NCI-H2107 (cell line): ENCODE data around the gene CLTCL1.

ENCODE experiments used
- DNase-seq: peaks from one replicate; lab custom pipeline; 2025; lab: John Stamatoyannopoulos, UW

The CLTCL1 gene

GRCh38 chr22:19195796-19196731 is 95.5 kb downstream of the CLTCL1 start:
- no peak for DNase-seq

- no peak for DNase-seq
These were observed 96.6 kb downstream of the CLTCL1 start for GRCh38 chr22:19194766-19195536.

- no peak for DNase-seq
These were observed 97.6 kb downstream of the CLTCL1 start for GRCh38 chr22:19193879-19194278.

- no peak for DNase-seq
These were observed 103.6 kb downstream of the CLTCL1 start for GRCh38 chr22:19187716-19188563.

DNA sequence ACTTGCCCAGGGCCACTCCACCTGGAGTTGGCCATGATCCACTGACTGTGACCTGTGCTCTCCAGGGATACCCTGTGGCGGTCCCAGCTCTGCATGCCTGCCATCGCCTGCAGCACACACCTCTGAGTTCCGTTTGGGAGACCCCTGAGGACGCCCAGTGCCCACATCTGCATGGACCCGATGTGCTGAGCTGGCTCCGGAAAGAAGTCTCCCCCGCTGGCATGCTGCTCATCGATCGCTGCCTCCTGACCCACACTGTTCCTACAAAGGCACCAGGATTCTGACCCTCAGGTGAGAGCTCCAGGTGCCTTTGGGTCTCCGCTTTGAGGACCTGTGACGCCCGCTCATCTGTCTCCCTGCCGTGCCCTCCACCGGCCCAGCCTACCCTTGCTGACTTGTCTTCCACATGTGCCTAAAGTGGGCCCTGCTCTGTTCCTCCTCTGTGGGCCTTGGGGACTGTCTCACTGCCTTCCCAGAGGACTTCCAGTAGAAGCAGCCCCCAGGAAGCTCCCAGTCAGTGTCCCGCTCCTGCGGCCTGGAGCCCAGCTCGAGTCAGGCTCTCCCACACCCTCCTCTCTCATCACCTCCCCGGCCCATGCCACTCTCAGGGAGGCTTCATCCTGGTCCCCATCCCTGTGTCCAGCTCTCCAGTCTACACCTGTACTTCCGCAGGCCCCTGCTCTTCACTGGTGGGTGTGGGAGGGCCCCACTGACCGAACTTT is 107.1 kb downstream of the CLTCL1 start:
- no peak for DNase-seq

DNA sequence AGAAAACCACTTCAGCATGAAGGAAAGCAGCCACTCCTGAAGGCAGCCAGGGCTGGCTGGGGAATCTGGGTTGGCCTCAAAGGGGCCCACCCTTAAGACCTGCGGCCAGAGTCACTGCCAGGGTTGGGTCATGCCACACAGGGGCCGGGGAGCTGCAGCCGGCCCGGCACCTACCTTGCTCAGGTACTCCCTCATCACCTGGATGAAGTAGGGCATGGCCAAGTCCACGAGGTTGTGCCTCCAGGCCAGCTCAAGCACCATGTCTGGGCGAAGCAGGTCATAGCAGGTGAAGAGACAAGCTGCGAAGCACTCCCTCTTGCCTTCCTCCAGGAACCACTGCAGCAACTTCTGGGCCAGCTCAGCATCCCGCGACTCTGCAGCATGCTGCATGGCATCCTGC is 108.3 kb downstream of the CLTCL1 start:
- DNase-seq, result no peak

DNA sequence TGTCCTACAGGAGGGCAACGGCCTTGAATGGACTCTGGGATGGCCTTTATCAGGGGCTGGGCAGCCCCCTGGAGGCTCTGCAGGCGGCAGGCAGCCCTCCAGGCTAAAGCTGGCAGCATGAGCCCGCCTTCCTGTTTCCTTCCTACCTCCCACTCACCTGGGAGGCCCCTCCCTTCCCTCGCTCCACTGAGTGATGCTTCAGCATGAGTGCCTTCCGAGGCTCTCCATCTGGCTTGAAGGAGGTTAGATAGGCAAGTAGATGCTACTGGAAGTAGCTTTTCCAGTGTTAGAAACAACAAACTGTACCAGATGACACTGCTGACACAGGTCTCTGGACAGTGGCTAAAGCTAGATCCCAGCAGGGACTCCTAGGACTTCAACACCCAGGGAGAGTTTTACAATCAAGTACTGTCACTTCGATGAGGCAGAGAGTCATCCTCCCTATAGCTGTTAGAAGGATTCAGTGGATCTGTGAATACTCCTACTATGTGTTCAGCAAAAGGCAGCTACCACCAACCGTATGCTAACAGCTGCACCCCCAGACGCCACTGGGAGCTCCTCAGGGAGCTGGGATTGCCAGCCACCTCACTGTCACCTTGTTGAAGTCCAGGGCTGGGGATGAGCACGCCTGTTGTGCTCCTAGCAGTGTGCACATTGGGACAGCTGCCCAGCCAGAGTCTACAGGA is 108.9 kb downstream of the CLTCL1 start:
- no peak for DNase-seq

DNA sequence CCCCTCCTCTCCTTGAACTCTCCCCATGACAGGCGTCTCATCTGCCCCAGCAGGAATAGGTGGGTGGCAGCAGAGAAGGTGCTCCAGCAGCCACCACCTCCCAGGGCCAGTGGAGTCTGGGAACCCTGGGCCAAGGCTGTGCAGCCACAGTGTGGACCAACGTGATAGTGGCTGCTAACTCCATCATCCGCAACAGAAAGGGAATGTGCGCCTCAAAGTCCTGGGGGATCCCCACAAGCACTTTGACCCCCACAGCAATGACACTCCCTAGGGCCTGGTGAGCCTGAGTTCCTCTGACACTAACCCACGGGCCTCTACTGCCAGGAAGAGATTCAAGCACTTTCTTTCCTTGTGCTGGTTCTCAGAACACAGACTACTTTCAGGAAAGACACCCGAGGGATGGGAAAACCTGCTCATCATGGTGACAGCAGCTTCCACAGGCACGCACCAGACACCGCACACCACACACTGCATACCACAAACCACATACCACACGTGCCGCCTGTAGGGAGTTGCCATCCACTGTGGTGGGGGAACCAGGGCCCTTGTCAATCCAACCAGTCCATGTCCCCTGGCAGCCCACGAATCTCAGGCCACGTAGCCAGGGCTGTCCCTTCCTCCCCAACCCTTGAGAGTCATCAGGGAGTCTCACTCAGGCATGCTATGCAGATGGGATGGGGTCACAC is 109.6 kb downstream of the CLTCL1 start:
- DNase-seq, result no peak

GRCh38 chr22:19180740-19181410 is 110.6 kb downstream of the CLTCL1 start:
- no peak for DNase-seq

DNA sequence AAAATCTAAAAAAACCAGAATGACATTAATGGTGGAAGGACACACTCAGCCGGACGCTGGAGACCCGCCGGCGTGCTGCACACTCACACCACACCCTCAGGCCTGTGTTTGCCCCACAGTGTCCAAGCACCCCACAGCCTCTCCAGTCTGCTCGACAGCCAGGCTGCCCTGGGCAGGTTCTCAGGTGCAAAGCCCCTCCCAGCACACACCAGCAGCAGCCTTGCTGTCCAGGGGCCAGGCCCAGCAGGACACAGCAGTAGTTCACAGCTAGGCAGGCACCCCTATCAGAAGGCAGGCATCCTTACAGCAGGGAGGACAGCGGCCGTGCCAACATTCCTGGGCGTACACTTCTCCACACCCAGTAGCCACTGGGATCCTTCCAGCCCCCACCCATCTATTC is 111.3 kb downstream of the CLTCL1 start:
- DNase-seq, result no peak

GRCh38 chr22:19179497-19180048 is 111.9 kb downstream of the CLTCL1 start:
- DNase-seq, result peak; percentile 6

- DNase-seq, result peak; percentile 55
These were observed 112.6 kb downstream of the CLTCL1 start, which contains the start of gene SLC25A1 for GRCh38 chr22:19178657-19179496. Gene SLC25A1 (minus strand): TSS chr22:19178736. CDS start chr22:19178673, 63 bp downstream.

GRCh38 chr22:19178065-19178656 is 113.4 kb downstream of the CLTCL1 start:
- DNase-seq, result no peak

DNA sequence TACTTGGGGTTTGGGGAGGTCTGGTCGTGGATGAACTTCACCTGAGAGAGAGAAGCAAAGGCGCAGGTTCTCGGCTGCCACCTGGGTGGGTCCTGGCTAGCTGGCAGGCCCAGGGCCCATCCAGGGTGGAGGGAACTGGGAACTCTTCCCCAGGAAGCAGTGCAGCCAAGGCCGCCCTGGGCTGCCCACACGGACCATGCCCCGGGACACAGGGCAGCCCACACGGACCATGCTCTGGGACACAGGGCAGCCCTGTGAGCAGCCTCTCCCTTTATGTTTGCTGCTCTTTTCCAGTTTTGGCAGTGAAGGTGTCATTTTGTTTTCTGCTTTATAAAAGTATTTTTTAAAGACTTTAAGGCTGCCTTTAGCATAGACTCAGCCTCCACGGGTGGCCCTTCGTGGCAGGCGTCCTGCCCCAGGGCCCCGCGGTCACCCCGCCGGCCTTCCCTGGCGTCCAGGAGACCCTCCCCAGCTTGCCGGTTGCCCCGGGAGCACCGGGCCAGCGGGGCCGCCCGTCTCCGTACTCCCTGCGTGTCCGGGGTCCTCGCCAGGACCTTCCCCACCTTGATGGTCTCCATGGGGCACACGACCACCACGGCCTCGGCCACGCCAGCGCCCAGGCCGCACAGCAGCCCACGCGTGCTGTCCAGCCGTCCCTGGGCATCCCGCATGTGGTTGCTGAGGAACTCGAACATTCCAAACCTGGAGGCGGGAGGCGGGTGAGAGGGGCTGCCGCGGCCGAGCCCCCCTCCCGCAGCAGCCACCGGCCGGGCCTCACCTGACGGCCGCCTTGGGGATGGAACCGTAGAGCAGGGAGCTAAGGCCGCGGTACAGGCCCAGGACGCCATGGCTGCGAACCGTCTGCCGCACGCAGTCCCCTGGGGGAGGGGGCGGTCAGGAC is 114.1 kb downstream of the CLTCL1 start:
- DNase-seq, result no peak

DNA sequence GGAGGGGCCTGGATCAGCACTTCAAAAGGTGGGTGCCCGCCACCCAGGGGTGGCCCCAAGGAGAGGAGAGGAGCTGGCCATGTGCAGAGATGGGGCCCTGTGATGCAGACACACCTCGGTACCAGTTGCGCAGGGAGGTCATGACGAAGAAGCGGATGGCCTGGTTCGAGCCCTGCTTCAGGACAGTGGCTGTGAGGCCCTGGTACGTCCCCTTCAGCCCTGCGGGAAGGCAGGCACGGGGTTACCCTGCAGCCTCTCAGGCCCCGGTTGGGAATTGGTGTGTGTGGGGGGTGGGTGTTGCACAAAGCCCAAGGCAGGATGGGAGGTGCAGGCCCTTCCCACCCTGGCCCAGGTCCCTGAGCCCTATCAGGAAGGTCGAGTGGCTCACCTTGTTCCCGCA is 114.8 kb downstream of the CLTCL1 start:
- no peak for DNase-seq

DNA sequence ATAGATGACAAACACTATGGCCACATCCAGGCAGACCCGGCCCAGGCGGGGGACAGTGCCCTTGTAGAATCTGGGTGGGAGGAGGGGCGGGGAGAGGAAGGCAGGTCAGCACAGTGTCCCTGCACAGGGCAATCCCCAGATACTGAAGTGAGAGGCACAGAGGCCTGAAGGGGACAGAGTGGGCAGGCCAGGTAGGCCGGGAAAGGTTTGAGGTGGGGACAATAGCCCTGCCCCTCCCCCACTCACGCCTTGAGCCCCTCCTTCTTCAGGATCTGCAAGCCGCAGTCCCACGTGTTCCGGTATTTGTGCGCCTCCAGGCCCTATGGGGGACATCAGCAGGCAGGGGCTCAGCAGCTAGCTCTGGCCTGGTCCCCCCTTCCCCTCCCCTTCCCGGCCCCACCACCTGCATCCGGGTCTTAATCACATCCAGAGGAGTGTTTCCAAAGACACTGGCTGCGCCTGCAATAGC is 115.3 kb downstream of the CLTCL1 start:
- DNase-seq, result no peak
